Adipose tissue (tissue), 3 donors: ENCODE measurements around the gene ATP2B2. TPM values are rescaled to one million over a fixed set of nuclear protein-coding genes. Genes with fewer than 3 reads are reported as not detected.

Experiments used
- H3K27ac ChIP-seq: one replicate; pipeline ENCODE4 v1.5.1; 2013; ENCODE audit warnings: low read depth, low read length
- WGBS, 3 donors: extraction: QIAGEN DNeasy Blood & Tissue Kit; methylation state at CpG; one replicate each; pipeline ENCODE4 v1.1.7; 2013; 5-methylcytosine and 5-hydroxymethylcytosine counted together
- polyA plus RNA-seq, 3 donors: library from polyadenylated mRNA; stranded (reverse); fragments of 200-250 nt; gene quantifications; one replicate each; pipeline ENCODE4 v1.2.3, GENCODE V29; 2013
- donor health status: healthy with polysubstance abuse.
- donor health status: Bipolar disorder and iron deficiency.
- donor health status: healthy.

ATP2B2 gene
- polyA plus RNA-seq, 3 donors = 0.02 to 0.79 (median 0.03) TPM

DNA sequence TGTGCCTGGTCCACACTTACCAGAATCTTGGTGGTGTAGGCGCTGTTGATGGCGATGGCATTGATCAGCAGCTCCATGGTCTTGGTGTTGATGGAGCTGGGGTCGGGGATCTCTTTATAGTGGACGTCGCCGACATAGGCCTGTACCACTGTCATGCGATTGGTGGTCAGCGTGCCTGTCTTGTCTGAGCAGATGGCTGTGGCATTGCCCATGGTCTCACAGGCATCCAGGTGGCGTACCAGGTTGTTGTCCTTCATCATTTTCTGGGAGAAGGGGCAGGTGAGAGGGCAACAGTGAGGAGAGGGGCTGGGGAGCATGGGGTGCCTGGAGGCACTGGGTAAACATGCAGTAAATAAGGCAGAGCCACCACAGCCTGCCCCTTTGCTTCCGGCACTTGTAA, 133.6 kb downstream of the ATP2B2 start:
- 85 to 94% (median 91%) methylated on average over 10 of the region's 10 CpGs for WGBS, 3 donors
- H3K27ac ChIP-seq = no peak overlapping the region

DNA sequence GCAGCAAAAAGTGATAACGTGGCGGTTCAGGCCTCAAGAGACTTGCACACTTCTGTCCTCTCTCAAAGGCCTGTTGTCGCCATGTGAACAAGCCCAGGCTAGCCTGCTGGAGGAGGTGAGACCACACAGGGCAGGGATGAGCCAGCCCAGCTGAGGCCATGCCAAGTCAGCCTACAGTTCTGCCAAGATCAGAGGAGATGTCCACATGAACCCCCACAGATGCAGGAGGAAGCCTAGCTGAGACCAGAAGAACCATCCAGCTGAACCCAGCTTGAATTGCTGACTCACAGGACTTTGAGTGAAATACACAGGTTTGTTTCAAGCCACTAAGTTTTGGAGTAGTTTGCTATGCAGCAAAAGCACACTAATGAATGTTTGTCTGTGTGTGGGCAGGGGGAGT, 134.2 kb downstream of the ATP2B2 start:
- H3K27ac ChIP-seq = no peak overlapping the region
- WGBS, 3 donors = 82 to 88% (median 88%) methylated on average over 3 of the region's 3 CpGs

DNA sequence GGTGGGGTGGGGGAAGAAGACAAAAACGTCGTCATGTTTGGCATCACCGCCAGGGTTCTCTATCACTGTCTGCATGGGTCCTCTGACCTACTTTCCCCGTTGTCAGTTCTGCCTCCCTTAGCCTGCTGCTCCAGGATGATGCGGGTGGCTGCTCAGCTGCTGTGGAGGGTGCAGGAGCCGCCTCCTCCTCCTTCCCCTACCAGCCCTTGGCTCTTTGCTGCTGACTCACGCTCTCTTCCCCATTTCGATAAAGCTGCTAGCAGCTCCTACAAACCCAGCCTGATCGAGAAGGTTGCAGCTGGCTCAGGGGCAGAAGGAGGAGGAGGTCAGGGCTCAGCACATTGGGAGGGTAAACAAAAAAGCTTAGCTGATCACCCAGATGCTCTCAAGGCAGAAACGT, 135.0 kb downstream of the ATP2B2 start:
- 27 to 38% (median 36%) methylated on average over 10 of the region's 10 CpGs for WGBS, 3 donors
- no peak overlapping the region for H3K27ac ChIP-seq

DNA sequence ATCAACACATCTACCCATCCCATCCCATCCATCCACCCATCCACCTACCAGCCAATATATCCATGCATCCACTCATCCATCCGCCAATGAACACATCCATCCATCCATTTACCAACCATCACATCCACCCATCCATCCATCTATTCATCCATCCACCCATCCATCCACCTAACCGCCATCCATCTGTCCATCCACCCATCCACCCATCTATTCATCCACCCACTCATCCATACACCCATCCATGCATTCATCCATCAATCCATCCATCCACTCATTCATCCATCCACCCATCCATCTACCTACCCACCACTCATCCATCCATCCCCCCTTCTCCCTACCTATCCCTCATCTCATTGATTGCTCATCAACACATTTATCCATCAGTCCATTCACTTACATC, 136.9 kb downstream of the ATP2B2 start:
- no peak overlapping the region for H3K27ac ChIP-seq
- 86 to 97% (median 97%) methylated on average over 2 of the region's 2 CpGs for WGBS, 3 donors

DNA sequence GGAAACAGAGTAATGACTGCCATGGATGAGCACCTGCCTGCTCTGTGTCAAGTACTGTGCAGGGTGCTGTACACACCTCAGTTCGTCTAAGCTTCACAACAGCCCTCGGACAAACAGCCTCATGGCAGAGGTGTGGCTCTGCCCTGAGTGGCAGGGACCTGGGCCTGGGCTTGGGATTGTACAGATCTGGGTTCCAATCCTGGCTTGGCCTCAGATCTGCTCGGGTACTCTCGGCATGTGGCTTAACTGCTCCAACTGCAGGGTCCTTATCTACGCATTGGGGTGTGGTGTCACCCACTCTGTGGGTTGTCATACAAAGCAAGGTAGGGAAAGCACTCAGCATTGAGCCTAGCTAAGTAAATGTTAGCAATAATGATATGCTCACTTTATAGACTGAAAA, 137.9 kb downstream of the ATP2B2 start:
- 82 to 97% (median 94%) methylated on average over 5 of the region's 5 CpGs for WGBS, 3 donors

DNA sequence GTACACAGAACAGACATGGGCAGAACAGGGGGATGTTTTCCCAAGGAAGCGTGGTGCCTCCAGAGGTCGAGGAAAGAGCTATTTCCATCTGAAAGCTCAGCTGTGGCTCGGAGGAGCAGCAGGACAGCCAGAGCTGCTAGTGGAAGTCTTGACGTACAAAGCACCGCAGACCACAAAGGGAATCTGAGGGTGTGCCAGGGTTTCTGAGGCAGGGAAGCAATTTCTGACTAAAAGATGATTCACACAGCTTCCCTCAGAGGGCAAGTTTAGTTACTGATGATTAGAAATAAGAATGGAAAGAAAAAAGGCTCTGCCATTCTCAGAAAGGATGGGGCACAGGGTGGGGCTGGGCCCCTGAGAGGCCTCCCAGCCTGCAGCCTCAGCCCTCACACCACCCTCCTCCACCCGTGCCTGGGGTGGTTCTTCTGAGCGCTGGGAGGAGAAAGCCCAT, 138.7 kb downstream of the ATP2B2 start:
- H3K27ac ChIP-seq = no peak overlapping the region
- WGBS, 3 donors = 52 to 56% (median 54%) methylated on average over 7 of the region's 7 CpGs

More for the DNA sequence above, 137.9 kb downstream of the ATP2B2 start:
- no peak overlapping the region for H3K27ac ChIP-seq

DNA sequence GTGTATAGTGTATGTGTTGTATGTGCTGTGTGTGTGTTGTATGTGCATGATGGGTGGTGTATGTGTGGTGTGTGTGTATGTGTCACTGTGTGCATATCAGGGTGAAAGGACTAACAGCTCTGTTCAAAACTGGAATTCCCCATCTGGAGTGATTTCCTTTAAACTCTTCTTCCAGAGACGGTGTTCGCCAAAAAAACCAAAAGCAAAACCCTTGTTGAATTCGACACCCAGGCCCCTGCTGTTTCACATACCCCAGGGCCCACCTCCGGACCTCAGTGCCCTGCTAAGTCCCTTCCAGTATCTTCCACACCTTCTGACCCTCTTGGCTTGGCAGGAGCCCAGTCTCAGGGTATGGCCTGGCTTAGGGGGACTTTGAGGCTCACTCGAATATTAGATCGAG, 139.6 kb downstream of the ATP2B2 start:
- no peak overlapping the region for H3K27ac ChIP-seq
- 54 to 72% (median 64%) methylated on average over 6 of the region's 6 CpGs for WGBS, 3 donors

DNA sequence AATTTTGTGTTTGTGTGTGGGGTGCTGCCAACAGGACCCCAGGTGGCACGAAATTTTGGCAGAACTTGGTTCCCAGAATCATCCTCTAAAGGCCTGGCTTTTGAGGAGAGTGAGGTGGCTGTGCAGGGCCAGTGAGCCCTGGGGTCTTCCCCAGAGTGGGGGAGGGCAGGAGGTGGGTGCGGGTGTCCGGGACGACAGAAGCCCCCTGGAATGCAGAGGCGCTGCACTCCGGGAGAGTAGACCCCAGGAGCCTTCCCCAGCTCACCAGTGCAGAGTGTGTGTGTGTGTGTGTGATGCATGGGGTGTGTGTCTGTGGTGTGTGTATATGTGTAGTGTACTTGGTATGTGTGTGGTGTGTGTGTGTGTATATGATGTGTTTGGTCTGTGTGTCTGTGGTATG, 140.1 kb downstream of the ATP2B2 start:
- no peak overlapping the region for H3K27ac ChIP-seq
- 79 to 89% (median 80%) methylated on average over 6 of the region's 6 CpGs for WGBS, 3 donors

DNA sequence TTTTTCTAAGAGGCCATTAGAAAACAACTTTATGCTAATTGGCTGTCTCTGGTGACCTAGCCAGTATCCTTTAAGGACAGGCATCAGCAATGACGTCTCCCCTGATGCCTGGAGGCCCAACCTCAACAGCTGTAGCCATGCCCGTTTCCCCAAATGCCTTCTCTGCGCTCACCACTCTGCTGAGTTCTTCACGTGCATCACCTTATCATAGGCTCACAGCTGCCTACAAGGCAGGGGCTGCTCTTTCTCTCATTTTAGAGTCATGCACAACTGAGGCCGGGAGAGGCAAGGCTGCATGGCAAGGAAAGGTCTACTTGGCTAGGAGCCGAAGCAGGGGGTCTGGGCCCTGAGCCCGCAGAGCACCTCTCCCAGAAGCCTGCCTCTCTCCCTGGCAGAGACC, 140.6 kb downstream of the ATP2B2 start:
- WGBS, 3 donors = 81 to 90% (median 85%) methylated on average over 7 of the region's 7 CpGs
- no peak overlapping the region for H3K27ac ChIP-seq

DNA sequence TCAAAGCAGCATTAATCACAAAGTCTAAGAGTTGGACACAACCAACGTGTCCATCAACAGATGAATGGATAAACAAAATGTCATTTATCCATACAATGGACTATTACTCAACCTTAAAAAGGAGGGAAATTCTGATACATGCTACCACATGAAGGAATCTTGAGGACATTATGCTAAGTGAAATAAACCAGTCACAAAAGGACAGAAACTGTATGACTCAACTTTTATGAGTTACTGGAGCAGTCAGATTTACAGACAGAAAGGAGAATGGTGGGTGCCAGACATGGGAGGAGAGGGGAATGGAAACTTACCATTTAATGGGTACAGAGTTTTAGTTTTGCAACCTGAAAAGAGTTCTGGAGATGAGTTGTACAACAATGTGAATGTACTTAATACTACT, 141.5 kb downstream of the ATP2B2 start:
- 50 to 75% (median 70%) methylated on average over 1 of the region's 1 CpG for WGBS, 3 donors
- H3K27ac ChIP-seq = no peak overlapping the region

DNA sequence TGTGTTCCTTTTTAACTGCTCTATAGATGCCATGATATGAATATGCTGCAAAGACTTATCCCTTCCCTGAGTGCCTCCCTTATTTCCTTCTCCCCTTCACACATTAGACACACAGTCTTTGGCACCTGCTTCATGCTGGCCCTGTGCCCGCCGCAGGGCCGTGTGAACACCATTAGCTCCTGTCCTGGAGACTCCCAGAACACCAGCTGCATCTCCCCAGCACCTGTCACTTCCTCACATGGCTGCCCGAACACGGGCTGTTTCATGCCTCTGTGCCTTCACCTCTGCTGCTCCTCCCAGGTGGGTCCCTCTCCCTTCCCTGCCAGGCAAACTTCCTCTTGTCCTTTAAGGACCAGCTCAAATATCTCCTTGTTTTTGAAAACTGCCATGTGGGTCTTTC, 144.0 kb downstream of the ATP2B2 start:
- WGBS, 3 donors = 29 to 61% (median 58%) methylated on average over 5 of the region's 5 CpGs
- H3K27ac ChIP-seq = no peak overlapping the region

DNA sequence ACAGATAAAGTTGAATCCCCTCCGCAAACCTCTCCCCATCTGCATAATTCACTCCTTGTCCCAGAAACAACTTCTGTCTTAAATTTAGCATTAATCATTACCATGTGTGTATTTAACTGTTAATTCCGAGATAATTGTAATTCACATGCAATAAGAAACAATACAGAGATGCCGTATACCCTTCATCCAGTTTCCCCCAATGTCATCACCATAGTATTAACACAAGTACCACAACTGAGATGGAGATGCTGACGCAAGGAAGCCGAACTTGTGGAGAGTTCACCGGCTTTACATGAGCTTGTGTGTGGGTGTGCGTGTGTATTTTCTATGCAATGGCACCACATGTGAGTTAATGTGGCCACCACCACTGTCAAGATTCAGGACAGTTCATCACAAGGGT, 144.9 kb downstream of the ATP2B2 start:
- 91 to 94% (median 94%) methylated on average over 7 of the region's 7 CpGs for WGBS, 3 donors

DNA sequence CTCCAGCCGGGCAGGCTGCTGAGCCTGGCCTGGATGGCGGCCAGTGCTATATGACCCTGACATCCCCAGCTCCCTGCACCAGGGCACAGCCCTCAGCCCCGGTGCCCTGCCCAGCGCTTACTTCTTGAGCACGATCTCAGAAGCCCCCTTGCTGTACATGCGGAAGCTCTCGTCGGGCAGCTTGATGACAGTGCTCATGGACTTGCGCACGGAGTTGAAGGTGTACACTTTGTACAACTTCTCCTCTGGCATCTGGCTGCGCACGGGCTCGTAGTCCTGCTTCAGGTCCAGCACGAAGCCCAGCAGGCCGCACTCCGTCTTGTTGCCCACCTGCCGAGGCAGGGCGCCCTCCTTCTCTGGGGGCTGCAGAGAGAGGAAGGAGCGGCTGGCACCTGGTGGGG, 145.6 kb downstream of the ATP2B2 start:
- H3K27ac ChIP-seq = no peak overlapping the region
- 88 to 91% (median 91%) methylated on average over 19 of the region's 19 CpGs for WGBS, 3 donors

More for the DNA sequence above, 144.9 kb downstream of the ATP2B2 start:
- H3K27ac ChIP-seq = no peak overlapping the region

DNA sequence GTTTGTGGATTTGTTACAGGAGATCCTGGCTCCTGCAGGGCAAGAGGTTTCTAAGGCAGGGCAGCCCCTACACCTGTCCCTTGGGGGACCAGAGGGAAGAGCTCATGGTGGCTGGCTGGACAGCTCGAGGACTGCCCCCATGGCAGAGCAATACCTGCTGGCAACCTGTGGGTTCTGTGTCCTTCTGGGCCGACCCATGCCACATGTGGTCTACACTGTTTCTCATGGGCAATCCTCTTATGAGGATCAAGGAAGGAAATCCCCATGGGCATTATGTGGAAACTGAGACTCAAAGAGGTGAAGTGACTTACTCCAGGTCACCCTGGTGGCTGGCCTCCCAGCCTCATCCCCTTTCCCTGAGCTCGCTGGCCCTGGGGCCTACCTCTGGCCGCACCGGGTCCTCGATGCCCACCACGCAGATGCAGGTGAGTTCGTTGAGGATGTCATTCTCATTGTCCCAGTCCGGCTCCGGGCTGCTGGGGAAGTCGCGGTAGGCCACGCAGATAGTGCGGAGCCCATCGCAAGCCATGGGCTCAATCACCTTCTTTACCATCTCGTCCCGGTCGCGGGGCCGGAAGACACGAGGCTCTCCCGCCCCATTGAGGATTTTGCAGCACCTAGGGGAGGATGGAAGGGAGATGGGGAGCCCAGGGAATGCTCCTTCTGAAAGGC, 146.9 kb downstream of the ATP2B2 start:
- 89 to 95% (median 95%) methylated on average over 22 of the region's 22 CpGs for WGBS, 3 donors

DNA sequence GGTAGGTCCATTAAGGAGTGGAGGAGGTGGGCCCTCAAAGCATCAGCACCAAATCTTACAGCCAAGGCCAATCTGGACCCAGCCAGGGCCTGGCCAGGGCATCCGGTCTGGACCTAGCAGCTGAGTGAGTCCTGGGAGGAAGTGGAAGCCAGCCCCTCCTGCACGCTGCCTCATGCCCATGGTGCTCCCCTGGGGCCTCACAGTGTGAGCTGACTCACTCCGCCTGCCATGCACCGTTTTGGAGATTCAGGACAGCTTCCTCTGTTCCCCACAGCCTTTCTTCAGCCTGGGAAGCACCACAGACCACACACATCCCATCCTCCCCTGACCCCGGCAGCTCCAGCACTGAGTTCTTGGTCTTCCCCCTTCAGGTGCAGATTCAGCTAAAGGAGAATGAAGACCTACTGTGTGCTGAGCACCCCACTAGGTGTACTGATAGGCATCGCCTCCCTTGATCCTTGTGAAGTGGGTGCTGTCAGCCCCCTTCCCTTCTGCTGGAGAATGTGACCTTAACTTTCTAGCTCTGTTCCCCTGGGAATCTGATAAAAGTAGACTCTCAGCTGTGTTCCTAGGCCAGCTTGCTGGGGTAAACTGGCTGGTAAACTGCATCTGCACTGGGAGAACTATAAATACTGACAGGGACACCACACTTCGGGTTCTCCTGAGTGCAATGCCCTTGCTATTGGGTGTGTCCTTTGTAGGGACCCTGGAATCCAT, 147.6 kb downstream of the ATP2B2 start:
- 36 to 61% (median 39%) methylated on average over 7 of the region's 7 CpGs for WGBS, 3 donors
- no peak overlapping the region for H3K27ac ChIP-seq

More for the DNA sequence above, 146.9 kb downstream of the ATP2B2 start:
- no peak overlapping the region for H3K27ac ChIP-seq

DNA sequence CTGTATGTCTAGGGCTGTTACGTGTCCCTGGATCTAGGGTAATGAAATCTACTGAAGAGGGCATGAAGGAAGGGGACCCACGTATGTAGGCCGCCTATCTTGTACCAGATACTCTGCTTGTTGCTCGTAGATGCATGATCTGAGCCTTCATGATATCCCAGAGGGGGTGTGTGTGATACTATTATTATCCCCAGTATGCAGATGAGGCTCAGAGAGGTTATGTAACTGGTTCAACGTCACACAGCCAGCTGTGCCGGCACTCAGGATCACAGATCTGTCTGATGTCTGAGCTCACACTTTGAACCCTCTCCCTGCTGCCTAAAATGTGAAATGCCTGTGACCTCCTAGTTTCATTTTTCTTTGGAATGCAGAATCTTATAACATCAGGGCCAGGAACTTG, 148.3 kb downstream of the ATP2B2 start:
- 75 to 87% (median 82%) methylated on average over 6 of the region's 6 CpGs for WGBS, 3 donors
- no peak overlapping the region for H3K27ac ChIP-seq

DNA sequence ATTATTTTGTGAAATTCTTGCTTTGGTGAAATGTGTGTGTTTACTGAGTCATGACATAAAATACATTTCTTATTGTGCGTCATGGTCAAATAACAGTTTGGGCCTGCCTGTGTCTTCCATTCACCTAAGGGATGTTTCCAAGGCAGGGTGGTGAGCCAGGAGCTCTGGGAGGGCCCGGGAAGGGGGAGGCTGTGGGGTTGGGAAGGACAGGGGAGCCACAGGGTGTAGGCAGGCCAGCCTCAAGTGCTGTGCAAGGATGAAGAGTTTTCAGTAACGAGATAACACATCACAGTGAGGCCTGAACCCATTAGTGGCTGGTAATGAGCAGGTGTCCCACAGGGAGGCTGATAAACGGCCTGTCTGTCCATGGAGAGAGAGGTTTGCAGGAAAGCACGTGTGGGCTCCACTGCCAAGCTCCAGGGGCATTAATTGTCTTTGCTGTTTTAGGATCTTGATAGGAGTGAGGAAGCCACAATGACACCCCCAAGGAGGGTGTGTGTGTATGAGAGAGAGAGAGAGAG, 148.9 kb downstream of the ATP2B2 start:
- WGBS, 3 donors = 47 to 76% (median 72%) methylated on average over 5 of the region's 5 CpGs
- no peak overlapping the region for H3K27ac ChIP-seq

DNA sequence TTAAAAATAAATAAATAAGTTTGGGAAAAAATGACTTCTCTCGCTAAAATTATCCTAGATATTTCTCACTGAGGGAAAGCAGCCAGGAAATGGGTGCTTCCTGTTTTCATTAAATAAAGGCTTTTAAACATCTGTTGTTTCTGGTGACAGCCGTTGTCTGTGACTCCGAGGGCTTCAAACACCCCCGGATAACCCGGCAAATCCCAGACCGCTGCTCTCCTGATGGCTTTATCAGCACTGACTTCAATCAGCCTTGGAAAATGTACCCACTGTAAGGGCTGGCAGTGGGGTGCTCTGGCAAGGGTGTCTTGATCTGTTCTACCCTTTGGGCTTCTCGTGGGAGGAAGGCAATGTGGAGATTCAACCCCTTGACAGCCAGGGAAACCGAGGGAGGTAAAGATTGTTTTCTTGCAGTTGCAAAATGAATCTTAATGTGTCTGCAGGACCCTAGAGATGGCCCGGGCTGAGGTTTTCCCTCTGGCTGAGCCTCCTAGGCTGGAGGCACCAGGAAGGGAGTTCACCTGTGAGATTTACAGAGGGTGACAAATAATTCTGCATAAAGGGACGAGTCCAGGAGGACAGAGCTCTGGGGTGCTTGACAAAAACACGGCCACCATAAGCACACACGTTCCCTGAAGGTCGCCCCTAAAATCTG, 150.9 kb downstream of the ATP2B2 start:
- 37 to 49% (median 40%) methylated on average over 13 of the region's 13 CpGs for WGBS, 3 donors
- no peak overlapping the region for H3K27ac ChIP-seq

DNA sequence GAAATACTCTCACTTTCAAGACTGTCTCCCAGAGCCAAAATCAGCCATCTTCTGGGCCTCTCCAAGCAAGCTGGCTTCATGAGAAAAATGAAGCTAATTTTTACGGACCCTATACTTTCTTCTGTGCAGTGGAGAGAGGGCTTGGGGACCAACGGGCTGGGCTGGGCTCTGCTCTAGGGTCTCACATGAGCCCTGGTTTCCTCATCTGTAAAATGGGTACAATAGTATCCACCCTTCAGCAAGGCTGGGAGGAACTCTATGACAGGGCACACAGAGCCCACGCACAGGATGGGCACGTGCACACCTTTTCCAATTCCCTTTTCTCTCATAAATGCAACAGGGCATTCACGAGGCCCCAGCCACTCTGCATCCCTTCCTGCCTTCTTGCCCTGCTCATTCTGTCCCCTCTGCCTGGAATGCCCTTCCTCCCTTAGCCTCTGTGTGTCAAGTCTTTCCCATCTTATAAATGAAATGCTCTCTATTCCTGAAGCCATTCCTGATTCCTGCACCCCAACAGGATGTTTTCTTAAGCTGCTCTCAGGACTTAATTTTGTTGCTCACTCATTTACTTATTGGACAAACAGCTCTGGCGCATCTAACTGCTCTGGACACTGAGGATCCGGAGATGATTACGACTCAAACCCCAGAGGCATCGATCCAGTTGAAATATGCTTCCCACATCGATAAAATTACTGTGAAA, 151.6 kb downstream of the ATP2B2 start:
- WGBS, 3 donors = 52 to 60% (median 55%) methylated on average over 10 of the region's 10 CpGs
- H3K27ac ChIP-seq = no peak overlapping the region
